ENCODE results near the gene ADARB2. TPM values are rescaled to one million over a fixed set of nuclear protein-coding genes. Genes with fewer than 3 reads are reported as not detected.

Gene ADARB2
- total and polyA plus RNA-seq, 2 experiments from 2014 or later: 2.0 to 5.0 TPM

GRCh38 chr10:1217237-1217587 is 520.1 kb downstream of the ADARB2 start:
- no peak overlapping the region for H3K27ac ChIP-seq (ENCODE audit: low read depth)
- no peak for ATAC-seq
- H3K4me1 Mint-ChIP-seq: no peaks in the 10 kb centered on the region

More at GRCh38 chr10:1217237-1217587, 520.1 kb downstream of the ADARB2 start:
- no peak for TF ChIP-seq CREB1 (CRISPR knock-in tag; IDR thresholded peaks at IDR 0.05; ENCODE audit: low read depth)
- TF ChIP-seq ETS1 (IDR thresholded peaks at IDR 0.05): no peak
- TF ChIP-seq ZNF114 (CRISPR knock-in tag; IDR thresholded peaks at IDR 0.05): no peak
- no peak for TF ChIP-seq POLR2AphosphoS5 (IDR thresholded peaks at IDR 0.05; ENCODE audit: low read depth)
- no peak for TF ChIP-seq ZNF462 (CRISPR knock-in tag; IDR thresholded peaks at IDR 0.05)
- TF ChIP-seq EZH2phosphoT487 (IDR thresholded peaks at IDR 0.05; ENCODE audit: unreplicated experiment): no peak
- no peak for TF ChIP-seq EZH2 (IDR thresholded peaks at IDR 0.05; ENCODE audit: low read depth, unreplicated experiment)
- TF ChIP-seq STAT1 (IDR thresholded peaks at IDR 0.05; ENCODE audit: unreplicated experiment): no peak
- no peak for TF ChIP-seq NANOG (IDR thresholded peaks at IDR 0.05; ENCODE audit: borderline replicate concordance)
- no peak for TF ChIP-seq CTCF (conservative IDR thresholded peaks at IDR 0.05; ENCODE audit: low read depth in 2 of 2)
- TF ChIP-seq JUNB (IDR thresholded peaks at IDR 0.05; ENCODE audit: unreplicated experiment): no peak
- TF ChIP-seq REST (IDR thresholded peaks at IDR 0.05; ENCODE audit: unreplicated experiment): no peak
- no peak for TF ChIP-seq ZNF331 (CRISPR knock-in tag; IDR thresholded peaks at IDR 0.05; ENCODE audit: low read depth)
- H3K27me3 Mint-ChIP-seq (ENCODE audit: insufficient read depth, low read depth, poor library complexity): no peaks in the 10 kb centered on the region
- Histone ChIP-seq H4K20me1 (replicated peaks; ENCODE audit: insufficient read depth) (no peaks in the 10 kb centered on the region), H3K4me2 (no peak overlapping the region), H3K4me3 (no peak overlapping the region), H3K9me2 (ENCODE audit: insufficient read depth) (peaks cover 8% of the 10 kb centered on the region; the same call in 1 of the 2 replicates), H3K4me1 (ENCODE audit: insufficient read depth) (no peaks in the 10 kb centered on the region), H3K27me3 (ENCODE audit: insufficient read depth) (no peaks in the 10 kb centered on the region), H3F3A (replicated peaks; ENCODE audit: low read depth) (no peaks in the 10 kb centered on the region), H3K79me2 (replicated peaks; ENCODE audit: insufficient read depth) (no peaks in the 10 kb centered on the region), H3K36me3 (ENCODE audit: insufficient read depth) (no peaks in the 10 kb centered on the region), H2AFZ (no peak overlapping the region)
- H3K27ac Mint-ChIP-seq: no peak overlapping the region
- DNase-seq (ENCODE audit: low spot score): no peak
- H3K4me3 Mint-ChIP-seq: no peak overlapping the region
- H3K9me3 Mint-ChIP-seq: peaks cover 4% of the 10 kb centered on the region; the same call in 2 of the 3 replicates
- H3K36me3 Mint-ChIP-seq (ENCODE audit: low read depth): no peaks in the 10 kb centered on the region
